Measurements from ENCODE around the gene PAN3. TPM values are rescaled to one million over a fixed set of nuclear protein-coding genes. Genes with fewer than 3 reads are reported as not detected.

Gene PAN3
- total RNA-seq: 10 to 100 TPM; 30.2 to 69.1 (median 34.1) TPM

DNA sequence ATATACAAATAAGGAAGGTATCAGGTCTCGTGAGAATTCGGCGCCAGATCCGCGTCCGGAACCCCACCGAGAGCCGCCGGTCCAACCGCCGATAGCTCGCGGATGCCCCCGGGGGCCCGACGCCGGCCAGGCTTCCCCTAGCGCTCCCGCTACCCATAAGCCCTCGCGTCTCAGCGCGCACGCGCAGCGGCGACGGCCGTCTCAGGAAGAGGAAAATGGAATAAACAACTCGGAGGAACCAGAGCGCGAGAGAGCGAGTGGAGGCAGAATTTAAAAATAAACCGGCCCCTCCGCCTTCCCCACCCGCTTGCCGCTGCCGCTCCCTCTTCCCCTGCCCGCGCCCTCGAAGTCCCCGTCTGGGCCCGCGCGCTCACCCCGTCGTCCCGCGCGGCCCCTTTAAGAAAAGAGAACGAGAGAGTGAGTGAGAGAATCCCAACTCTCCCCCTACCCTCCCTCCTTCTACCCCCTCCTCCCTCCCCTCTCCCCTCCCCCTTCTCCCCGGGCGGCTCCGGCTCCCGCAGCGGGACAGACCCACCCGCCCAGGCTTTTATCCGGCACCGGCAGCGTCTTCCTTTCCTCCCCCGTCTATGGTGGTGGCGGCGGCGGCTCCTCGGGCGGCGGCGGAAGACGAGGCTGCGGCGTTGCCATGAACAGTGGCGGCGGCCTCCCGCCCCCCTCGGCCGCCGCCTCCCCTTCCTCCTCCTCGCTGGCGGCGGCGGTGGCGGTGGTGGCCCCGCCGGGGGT is at the start of gene PAN3:
PAN3 (plus strand) TSS at position 534 of the 744 bp plus-strand sequence; CDS start at position 647, 113 bp downstream.
- no peaks in the 10 kb centered on the region for H3K9me3 ChIP-seq
- DNase-seq (peak; percentile 91 to 99), ATAC-seq (ENCODE audit: low FRiP score in 2 of 2) (peak; percentile 89 to 92)
- H3K4me1 ChIP-seq: peaks cover 17 to 39% (median 30%) of the 10 kb centered on the region in 4 donors
- H3K4me3 ChIP-seq: peak within 1 kb of the TSS; percentile 85 to 100 (median 89)
- TF ChIP-seq POLR2A (IDR thresholded peaks at IDR 0.05) (peak in 2 of 4 donors; percentile 59 to 86), EP300 (IDR thresholded peaks at IDR 0.05) (no peak), POLR2AphosphoS5 (IDR thresholded peaks at IDR 0.05) (peak; percentile 17 to 92), CTCF (IDR thresholded peaks at IDR 0.05) (no peak)
- H3K27ac ChIP-seq: peak within 1 kb of the TSS; percentile 96 to 99 (median 99)
- 0 to 1% methylated on average over 50 to 55 of the region's 84 CpGs for WGBS, 2 donors
- H3K36me3 ChIP-seq: no peaks in the 10 kb centered on the region
- H3K27me3 ChIP-seq: no peaks in the 10 kb centered on the region

GRCh38 chr13:28089065-28089464 is 49.3 kb upstream of the PAN3 start:
- WGBS, 2 donors: 33 to 44% methylated on average over 1 of the region's 1 CpG
- Histone ChIP-seq H3K27me3 (no peaks in the 10 kb centered on the region), H3K4me3 (no peak overlapping the region), H3K9me3 (no peaks in the 10 kb centered on the region), H3K36me3 (no peaks in the 10 kb centered on the region), H3K4me1 (no peaks in the 10 kb centered on the region), H3K27ac (no peak overlapping the region)
- DNase-seq (no peak), ATAC-seq (ENCODE audit: low FRiP score in 2 of 2) (no peak)
- TF ChIP-seq POLR2AphosphoS5 (IDR thresholded peaks at IDR 0.05): no peak
- no peak for TF ChIP-seq CTCF (IDR thresholded peaks at IDR 0.05)
- TF ChIP-seq EP300 (IDR thresholded peaks at IDR 0.05): no peak
- no peak for TF ChIP-seq POLR2A (IDR thresholded peaks at IDR 0.05)

- ATAC-seq (ENCODE audit: low FRiP score in 2 of 2): no peak
- H3K27me3 ChIP-seq: no peaks in the 10 kb centered on the region
- H3K4me1 ChIP-seq: peaks cover 0 to 4% (median 0%) of the 10 kb centered on the region in 4 donors
- 53 to 67% methylated on average over 2 of the region's 2 CpGs for WGBS, 2 donors
- no peak for TF ChIP-seq POLR2AphosphoS5 (IDR thresholded peaks at IDR 0.05)
- no peak for TF ChIP-seq EP300 (IDR thresholded peaks at IDR 0.05)
- no peak overlapping the region for H3K4me3 ChIP-seq
- no peaks in the 10 kb centered on the region for H3K9me3 ChIP-seq
- H3K27ac ChIP-seq: no peak overlapping the region
- DNase-seq: no peak
- H3K36me3 ChIP-seq: no peaks in the 10 kb centered on the region
Measured at GRCh38 chr13:28092431-28092830, 45.9 kb upstream of the PAN3 start.

- TF ChIP-seq CTCF (IDR thresholded peaks at IDR 0.05) (no peak), EP300 (IDR thresholded peaks at IDR 0.05) (no peak), POLR2A (IDR thresholded peaks at IDR 0.05) (no peak), POLR2AphosphoS5 (IDR thresholded peaks at IDR 0.05) (no peak)
Measured at GRCh38 chr13:28093881-28094280, 44.5 kb upstream of the PAN3 start.

GRCh38 chr13:28094306-28094705 is 44.0 kb upstream of the PAN3 start:
- ATAC-seq (ENCODE audit: low FRiP score in 2 of 2): no peak
- Histone ChIP-seq H3K4me1 (peaks cover 0 to 4% (median 0%) of the 10 kb centered on the region in 4 donors), H3K27me3 (peaks cover 0 to 7% (median 0%) of the 10 kb centered on the region in 4 donors), H3K4me3 (no peak overlapping the region), H3K36me3 (no peaks in the 10 kb centered on the region), H3K9me3 (peaks cover 0 to 7% (median 2%) of the 10 kb centered on the region in 4 donors), H3K27ac (peak overlapping the region in 1 of 4 donors; percentile 6)
- DNase-seq: no peak
- no peak for TF ChIP-seq EP300 (IDR thresholded peaks at IDR 0.05)
- no peak for TF ChIP-seq POLR2AphosphoS5 (IDR thresholded peaks at IDR 0.05)
- TF ChIP-seq POLR2A (IDR thresholded peaks at IDR 0.05): no peak
- no peak for TF ChIP-seq CTCF (IDR thresholded peaks at IDR 0.05)
- 42 to 46% methylated on average over 4 of the region's 4 CpGs for WGBS, 2 donors

More at GRCh38 chr13:28093881-28094280, 44.5 kb upstream of the PAN3 start:
- ATAC-seq (ENCODE audit: low FRiP score in 2 of 2) (no peak), DNase-seq (no peak)
- H3K27ac ChIP-seq: no peak overlapping the region
- H3K27me3 ChIP-seq: peaks cover 0 to 5% (median 0%) of the 10 kb centered on the region in 4 donors
- peaks cover 0 to 4% (median 0%) of the 10 kb centered on the region in 4 donors for H3K4me1 ChIP-seq
- H3K36me3 ChIP-seq: no peaks in the 10 kb centered on the region
- 27 to 28% methylated on average over 5 of the region's 5 CpGs for WGBS, 2 donors
- H3K4me3 ChIP-seq: no peak overlapping the region
- H3K9me3 ChIP-seq: peaks cover 0 to 6% (median 2%) of the 10 kb centered on the region in 4 donors
